HG03378 (cell line): Measurements from ENCODE around the gene MAGEE2.
A peak's percentile ranks its signal among the peaks of the same experiment; 100 is the strongest.
"Not testable (repeated sequence)": the region's sequence is repeated elsewhere in the genome, so short reads cannot be mapped to it uniquely, and the experiment has no call there.

Experiments
- ATAC-seq: cut with Tn5 transposase; IDR thresholded peaks from one replicate; pipeline ENCODE4 v1.9.1; 2021; ENCODE audit warnings: mild to moderate bottlenecking, moderate library complexity; ENCODE audit not compliant: unreplicated experiment

Gene MAGEE2

GRCh38 chrX:75784680-75785491, at the start of gene MAGEE2:
Gene MAGEE2 (minus strand): TSS chrX:75785254. CDS start chrX:75785051, 203 bp downstream.
- no peak for ATAC-seq

GRCh38 chrX:75786290-75786689, 1.2 kb upstream of the MAGEE2 start:
- no peak for ATAC-seq

GRCh38 chrX:75781611-75782010, 3.4 kb downstream of the MAGEE2 start:
- ATAC-seq, result no peak

- not testable (repeated sequence) for ATAC-seq
These were observed 17.0 kb downstream of the MAGEE2 start for GRCh38 chrX:75768063-75768462.

GRCh38 chrX:75748431-75748830, 36.6 kb downstream of the MAGEE2 start:
- no peak for ATAC-seq

- peak; percentile 83 for ATAC-seq
These were observed 38.0 kb downstream of the MAGEE2 start for GRCh38 chrX:75746891-75747639.
